HL-60/S4 treated with phorbol 12-myristate 13-acetate at 8.2 ng/mL for 4 days and 3 days (cell line): ENCODE results near the gene HEXD.

ENCODE experiments used
- in situ Hi-C: fragments of 300-500 bp; cut with MboI; formaldehyde crosslinking; loops from 2 replicates; pipeline ENCODE4 v1.15.0; 2022; ENCODE audit warnings: low sequenced_read_pairs

Gene HEXD

GRCh38 chr17:82483204-82483660 lies 65.1 kb downstream of the HEXD start:
- in situ Hi-C loops: no loop called here

GRCh38 chr17:82483836-82484235 lies 65.7 kb downstream of the HEXD start:
- in situ Hi-C loops: no loop called here

- in situ Hi-C loops: no loop called here
Measured at GRCh38 chr17:82486231-82487094, 68.3 kb downstream of the HEXD start.

- in situ Hi-C loops: no loop called here
Measured at GRCh38 chr17:82487910-82488309, 69.8 kb downstream of the HEXD start.

- in situ Hi-C loops: no loop called here
Measured at GRCh38 chr17:82489117-82489516, 71.0 kb downstream of the HEXD start.

- in situ Hi-C loops: no loop called here
Measured at GRCh38 chr17:82489851-82490511, 71.8 kb downstream of the HEXD start.

- in situ Hi-C loops: no loop called here
Measured at GRCh38 chr17:82490512-82491195, 72.5 kb downstream of the HEXD start.

GRCh38 chr17:82491196-82491530 lies 73.0 kb downstream of the HEXD start:
- in situ Hi-C loops: no loop called here

- in situ Hi-C loops: no loop called here
Measured at GRCh38 chr17:82491533-82491932, 73.4 kb downstream of the HEXD start.
